Measurements from ENCODE around the gene MYOM1. TPM values are rescaled to one million over a fixed set of nuclear protein-coding genes. Genes with fewer than 3 reads are reported as not detected.

MYOM1 gene
- total RNA-seq, 2 donors from 2014 or later = 1.8 to 1.9 TPM

DNA sequence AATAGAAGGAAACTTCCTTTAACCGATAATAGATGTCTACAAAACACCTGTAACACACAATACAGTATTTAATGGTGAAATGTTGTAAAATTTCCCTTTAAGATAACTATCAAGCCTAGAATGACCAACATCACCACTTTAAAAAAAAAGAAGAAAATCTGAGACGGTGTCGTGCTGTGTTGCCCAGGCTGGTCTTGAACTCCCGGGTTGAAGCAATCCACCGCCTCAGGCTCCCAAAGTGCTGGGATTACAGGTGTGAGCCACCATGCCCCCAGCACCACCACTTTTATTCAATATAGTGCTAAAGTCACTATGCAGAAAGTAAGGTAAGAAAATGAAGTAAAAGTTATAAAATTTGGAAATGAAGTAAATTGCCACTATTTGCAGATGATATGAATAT, 96.9 kb downstream of the MYOM1 start:
- DNase-seq (ENCODE audit: low spot score in 2 of 2) = no peak
- ATAC-seq = no peak
- H3K36me3 Mint-ChIP-seq = peaks cover 0 to 9% of the 10 kb centered on the region in 2 donors
- H3K27ac Mint-ChIP-seq = no peak overlapping the region
- peaks cover 0 to 5% of the 10 kb centered on the region in 2 donors for H3K9me3 Mint-ChIP-seq

DNA sequence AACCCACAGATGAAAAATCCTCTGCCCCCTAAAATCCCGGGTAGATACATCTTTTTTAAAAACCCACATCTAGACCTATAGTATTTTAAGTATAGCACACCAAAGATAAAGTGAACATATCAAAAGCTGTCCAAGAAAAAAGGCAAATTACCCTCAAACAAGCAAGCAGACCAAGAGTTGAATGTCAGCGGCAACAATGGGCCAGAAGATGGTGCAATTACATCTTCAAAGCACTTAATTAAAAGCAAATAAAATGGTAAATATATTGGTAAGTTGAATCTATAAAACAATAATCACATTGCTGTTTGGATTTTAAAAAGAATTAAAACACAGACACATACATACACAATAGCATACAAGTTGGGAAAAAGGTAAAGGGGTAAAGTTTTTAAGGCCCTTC, 98.5 kb downstream of the MYOM1 start:
- DNase-seq (ENCODE audit: low spot score in 2 of 2) (no peak), ATAC-seq (no peak)
- Mint-ChIP-seq H3K36me3 (peaks cover 0 to 9% of the 10 kb centered on the region in 2 donors), H3K9me3 (peaks cover 0 to 5% of the 10 kb centered on the region in 2 donors), H3K27ac (no peak overlapping the region)

DNA sequence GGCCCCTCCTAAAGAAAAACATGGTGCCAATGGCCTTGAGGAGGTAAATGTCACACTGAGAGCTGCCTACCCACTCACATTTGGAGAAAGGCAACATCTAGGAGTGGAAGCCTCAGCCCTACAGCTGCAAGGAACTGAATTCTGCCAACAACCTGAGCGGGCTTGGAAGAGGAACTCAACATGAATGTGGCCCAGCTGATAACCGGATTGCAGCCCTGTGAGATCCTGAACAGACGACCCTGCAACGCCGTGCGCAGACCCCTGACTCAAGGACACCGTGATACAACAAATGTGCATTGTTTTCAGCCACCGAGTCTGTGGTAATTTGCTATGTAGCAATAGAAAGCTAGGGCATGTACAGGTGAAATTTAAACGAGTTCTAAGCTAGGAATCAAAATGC, 99.4 kb downstream of the MYOM1 start:
- Mint-ChIP-seq H3K9me3 (peaks cover 0 to 5% of the 10 kb centered on the region in 2 donors), H3K36me3 (peaks cover 0 to 9% of the 10 kb centered on the region in 2 donors), H3K27ac (no peak overlapping the region)
- no peak for ATAC-seq
- no peak for DNase-seq (ENCODE audit: low spot score in 2 of 2)

DNA sequence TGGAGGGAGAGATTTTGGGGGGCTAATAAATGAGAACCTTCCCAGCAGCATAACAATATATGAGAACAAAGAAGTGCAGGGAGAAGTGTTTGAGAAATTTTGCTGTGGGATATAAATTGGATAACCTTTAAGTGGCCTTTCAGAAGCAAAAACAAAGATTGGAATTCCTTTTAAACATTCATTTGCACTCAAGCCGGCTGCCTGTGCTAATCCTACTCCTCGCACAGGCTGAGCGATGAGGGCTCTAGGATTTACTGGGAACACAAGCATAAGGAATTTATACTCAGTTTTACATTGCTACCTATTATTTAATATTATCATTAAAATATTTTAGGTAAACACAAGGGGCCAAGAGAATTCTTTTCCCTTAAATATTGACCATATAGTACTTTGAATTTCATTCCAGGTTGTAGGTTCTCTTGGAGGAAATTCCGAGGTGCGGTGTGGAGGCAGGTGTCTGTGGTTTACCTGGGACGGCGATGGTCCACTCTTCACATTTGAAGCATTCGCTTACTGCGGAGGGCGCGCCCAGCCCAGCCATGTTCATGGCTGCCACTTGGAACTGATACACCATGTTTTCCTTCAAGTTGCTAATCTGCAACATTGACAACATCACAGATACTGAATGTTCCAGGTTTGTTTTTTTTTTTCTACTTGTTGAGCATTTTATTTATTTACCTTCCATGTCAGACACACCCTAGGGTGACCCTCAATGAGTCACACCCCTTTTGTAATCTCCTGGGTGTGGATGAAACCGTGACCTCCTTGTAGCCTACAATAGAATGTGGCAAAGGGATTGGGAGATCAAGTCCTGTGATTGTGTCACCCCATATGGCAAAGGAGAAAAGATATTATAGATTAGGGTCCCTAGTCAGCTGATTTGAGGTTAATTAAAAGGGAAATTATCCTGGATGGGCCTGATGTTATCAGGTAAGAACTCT, 100.1 kb downstream of the MYOM1 start:
- Mint-ChIP-seq H3K36me3 (peaks cover 0 to 2% of the 10 kb centered on the region in 2 donors), H3K9me3 (no peaks in the 10 kb centered on the region), H3K27ac (no peak overlapping the region)
- no peak for ATAC-seq
- DNase-seq (ENCODE audit: low spot score in 2 of 2) = no peak

DNA sequence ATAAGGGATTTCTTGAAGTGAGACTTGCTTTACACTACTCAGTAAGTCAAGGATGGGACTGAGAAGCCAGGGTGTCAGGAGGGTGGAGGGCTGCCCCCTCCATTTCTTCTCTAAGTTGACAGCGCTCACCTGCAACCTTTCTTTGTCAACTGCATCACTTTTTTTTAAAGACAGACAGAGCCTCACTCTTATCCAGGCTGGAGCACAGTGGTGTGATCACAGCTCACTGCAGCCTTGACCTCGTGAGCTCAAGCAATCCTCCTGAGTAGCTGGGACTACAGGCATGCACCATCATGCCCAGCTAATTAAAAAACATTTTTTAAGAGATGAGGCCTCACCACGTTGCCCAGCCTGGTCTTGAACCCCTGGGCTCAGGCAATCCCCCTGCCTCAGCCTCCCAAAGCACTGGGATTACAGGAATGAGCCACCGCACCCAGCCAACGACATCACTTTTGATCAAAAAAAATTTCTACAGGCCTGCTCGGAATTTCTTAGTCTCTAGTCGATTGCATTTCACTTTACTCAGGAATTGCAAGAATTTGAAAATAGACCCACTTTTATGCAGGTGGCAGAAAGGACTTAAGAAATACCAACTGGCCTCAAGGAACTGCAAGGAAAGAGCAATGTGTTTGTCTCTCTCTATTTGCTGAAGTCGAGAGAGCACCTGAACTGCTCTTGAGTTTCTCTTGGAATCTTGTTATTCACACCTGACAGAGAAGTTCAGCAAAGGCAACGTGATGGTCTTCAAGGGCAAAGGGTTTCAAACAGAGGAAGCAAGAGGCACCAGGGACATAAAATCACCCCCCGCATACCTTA, 101.4 kb downstream of the MYOM1 start:
- no peak overlapping the region for H3K27ac Mint-ChIP-seq
- DNase-seq (ENCODE audit: low spot score in 2 of 2) (no peak), ATAC-seq (no peak)
- no peaks in the 10 kb centered on the region for H3K36me3 Mint-ChIP-seq
- H3K9me3 Mint-ChIP-seq = no peaks in the 10 kb centered on the region

DNA sequence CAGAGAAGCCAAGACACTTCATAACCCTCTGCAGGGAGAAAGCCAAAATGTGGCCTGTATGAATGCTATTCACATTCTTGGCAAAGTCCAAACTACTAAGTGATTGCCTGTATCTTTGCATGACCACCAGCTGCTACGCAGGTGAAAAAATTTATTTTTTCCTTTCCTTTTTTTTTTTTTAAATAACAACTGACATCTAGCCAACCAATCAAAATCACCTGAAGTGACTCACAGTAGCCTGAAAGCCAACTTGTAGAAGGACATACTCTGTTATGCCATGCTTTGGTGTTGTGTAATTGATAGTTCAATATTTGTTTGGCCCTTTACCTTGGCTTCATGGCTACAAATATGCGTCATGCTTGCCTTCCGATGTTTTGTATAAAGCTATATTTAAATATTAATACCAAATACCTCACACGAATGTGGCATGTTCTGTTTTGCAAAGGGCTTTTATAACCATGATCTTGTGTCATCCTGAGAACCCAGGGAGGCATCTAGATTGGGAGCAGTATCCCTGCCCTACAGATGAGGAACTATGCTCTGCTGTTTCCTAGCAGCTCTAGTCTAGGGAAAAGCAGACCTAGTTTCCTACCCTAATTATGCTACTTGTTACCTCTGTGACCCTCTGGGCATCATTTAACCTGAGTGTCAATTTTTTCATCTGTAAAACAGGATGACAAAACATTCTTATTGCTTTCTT, 102.1 kb downstream of the MYOM1 start:
- no peaks in the 10 kb centered on the region for H3K36me3 Mint-ChIP-seq
- DNase-seq (ENCODE audit: low spot score in 2 of 2) (no peak), ATAC-seq (no peak)
- no peaks in the 10 kb centered on the region for H3K9me3 Mint-ChIP-seq
- H3K27ac Mint-ChIP-seq = no peak overlapping the region

DNA sequence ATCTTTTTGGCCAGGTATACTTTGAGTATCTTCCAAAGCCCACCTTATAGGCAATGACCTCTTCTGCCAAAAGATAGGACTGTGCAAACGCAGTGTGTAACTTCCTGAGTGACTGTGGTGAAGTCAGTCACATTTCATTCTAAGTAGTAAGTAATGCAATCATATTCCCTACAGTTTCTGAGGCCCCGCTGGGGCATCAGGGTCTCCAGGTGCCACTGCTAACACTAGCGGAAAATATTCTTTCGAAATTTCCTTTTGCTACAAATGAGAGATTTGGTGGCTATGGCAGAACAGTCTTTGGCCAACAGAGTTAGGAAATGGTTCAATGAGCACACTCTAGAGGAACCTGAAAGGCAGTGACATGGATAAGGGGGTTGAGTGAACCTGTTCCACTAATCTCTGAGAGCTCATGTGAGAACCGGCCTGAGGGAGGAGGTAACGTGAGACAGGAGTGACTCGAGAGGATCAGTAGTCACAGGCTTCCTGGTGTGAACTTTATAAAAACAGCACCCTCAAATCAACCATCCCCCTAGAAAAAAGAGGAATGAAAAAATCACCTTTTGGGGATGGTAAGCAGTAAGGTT, 104.2 kb downstream of the MYOM1 start:
- H3K27ac Mint-ChIP-seq = peak overlapping the region in 1 of 2 donors; percentile 17
- H3K36me3 Mint-ChIP-seq = no peaks in the 10 kb centered on the region
- no peaks in the 10 kb centered on the region for H3K9me3 Mint-ChIP-seq
- ATAC-seq (no peak), DNase-seq (ENCODE audit: low spot score in 2 of 2) (no peak)

DNA sequence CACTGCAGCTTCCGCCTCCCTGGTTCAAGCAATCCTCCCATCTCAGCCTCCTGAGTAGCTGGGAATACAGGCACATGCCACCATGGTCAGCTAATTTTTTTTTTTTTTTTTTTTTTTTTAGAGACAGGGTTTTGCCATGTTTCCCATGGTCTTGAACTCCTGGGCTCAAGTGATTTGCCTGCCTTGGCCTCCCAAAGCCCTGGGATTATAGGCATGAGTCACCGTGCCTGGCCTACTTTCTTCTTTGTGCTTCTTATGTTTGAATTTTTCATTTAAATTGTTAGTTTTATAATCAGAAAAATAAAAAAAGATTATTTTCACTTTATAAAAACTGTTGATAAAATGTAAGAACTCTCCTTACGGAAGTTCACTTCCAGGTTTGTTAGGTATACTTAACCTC, 105.3 kb downstream of the MYOM1 start:
- ATAC-seq = no peak
- Mint-ChIP-seq H3K9me3 (no peaks in the 10 kb centered on the region), H3K36me3 (no peaks in the 10 kb centered on the region), H3K27ac (no peak overlapping the region)
- DNase-seq (ENCODE audit: low spot score in 2 of 2) = no peak

DNA sequence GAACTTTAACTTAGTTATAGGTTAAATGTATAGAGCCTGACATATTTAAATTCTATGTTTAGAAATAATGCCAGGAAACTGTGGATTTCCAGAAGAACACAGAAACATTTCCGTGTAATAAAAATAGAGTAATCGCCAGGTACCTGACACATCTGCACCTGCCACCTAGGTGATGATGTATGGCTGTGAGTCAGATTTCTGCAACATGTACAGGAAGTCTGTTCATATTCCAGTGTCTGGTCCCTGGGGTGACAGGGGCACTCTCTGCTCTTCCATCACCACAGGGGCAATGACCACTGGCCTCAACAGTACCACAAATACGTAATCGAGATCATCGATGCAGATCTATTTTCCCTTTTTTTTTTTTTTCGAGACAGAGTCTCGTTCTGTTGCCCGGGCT, 105.7 kb downstream of the MYOM1 start:
- ATAC-seq = no peak
- no peaks in the 10 kb centered on the region for H3K36me3 Mint-ChIP-seq

DNA sequence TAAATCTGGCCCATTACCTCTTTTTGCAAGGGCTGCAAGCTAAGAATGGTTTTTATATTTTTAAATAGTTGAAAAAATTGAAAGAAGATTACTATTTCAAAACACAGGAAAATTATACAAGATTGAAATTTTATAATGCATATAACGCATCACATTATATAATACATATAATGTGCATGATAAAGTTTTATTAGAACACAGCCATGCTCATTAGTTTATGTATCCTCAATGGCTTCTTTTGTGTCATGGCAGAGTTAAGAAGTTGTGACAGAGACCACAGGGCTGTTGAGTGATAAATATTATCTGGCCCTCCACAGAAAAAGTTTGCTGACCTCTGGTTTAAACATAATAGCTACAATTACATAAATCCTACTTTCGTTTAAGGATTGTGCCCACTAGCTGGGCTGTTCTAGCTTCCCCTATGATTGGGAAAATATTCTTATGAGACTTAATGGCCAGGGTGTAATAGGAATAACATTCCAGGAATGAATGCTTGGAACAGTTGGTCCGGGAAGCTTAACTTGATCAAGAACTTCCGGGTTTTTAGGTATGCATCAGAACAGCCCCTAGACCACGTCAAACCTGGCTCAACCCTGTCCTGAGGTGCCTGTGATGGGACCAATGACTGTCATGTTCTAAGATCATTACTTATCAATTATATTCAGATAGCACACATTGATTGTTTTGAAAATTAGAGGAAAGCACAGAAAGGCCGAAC, 108.1 kb downstream of the MYOM1 start:
- H3K27ac Mint-ChIP-seq = no peak overlapping the region
- DNase-seq (ENCODE audit: low spot score in 2 of 2) (no peak), ATAC-seq (no peak)
- H3K36me3 Mint-ChIP-seq = no peaks in the 10 kb centered on the region
- H3K9me3 Mint-ChIP-seq = no peaks in the 10 kb centered on the region

More for the DNA sequence above, 105.7 kb downstream of the MYOM1 start:
- no peak for DNase-seq (ENCODE audit: low spot score in 2 of 2)
- H3K9me3 Mint-ChIP-seq = no peaks in the 10 kb centered on the region
- H3K27ac Mint-ChIP-seq = no peak overlapping the region

DNA sequence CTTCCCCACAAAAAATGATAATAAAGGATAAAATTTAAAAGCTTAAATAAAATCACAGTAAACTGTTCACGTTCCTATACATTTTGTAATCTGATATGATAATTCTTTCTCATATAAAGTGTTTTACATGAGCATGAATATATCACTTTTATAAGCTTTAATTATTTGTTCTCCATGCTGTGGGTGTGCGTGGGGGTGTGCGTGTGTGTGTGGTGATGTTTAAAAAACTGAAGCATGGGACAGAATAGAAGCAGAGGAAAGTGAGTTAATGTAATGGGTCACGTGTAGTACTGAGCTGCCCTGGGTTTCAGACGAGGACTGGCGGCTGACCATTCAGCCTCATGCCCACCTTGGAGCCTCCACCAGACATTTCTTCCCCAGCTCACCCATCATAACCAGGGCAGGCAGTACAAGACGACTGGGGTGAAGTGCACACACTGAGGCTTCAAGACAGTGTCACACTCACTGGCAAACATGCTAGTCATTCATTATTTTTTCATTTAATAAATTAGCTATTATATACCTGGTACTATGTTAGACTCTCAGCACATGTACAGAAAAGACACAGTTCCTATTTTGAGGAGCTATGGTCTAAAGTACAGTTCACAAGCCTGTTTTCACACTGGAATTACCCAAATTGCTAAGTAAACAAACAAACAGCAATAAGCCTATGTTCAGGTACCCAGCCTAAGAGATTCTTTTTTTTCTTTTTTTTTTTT, 109.6 kb downstream of the MYOM1 start:
- DNase-seq (ENCODE audit: low spot score in 2 of 2) = no peak
- ATAC-seq = no peak
- Mint-ChIP-seq H3K36me3 (no peaks in the 10 kb centered on the region), H3K9me3 (no peaks in the 10 kb centered on the region), H3K27ac (no peak overlapping the region)

DNA sequence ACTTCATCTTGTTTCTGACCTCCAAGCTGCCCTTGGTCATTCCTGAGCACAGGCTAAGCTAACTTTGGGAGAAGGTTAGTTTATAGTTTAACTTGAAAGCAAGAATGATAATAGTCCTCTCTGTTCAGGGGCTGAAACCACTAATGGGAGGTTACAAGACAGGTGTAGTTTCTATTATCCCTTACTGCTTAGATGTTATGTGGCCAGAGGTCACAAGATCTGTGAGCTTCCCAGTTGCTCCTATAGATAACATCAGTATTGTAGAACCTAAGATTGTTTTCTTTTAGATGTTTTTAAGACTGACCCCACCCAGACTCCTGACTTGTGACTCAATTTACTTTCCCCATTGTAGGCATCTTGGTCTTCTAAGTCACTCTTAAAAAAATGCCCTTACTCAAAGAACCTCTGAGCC, 112.0 kb downstream of the MYOM1 start:
- no peak overlapping the region for H3K27ac Mint-ChIP-seq
- H3K36me3 Mint-ChIP-seq = no peaks in the 10 kb centered on the region
- DNase-seq (ENCODE audit: low spot score in 2 of 2) = no peak
- H3K9me3 Mint-ChIP-seq = no peaks in the 10 kb centered on the region
- no peak for ATAC-seq

DNA sequence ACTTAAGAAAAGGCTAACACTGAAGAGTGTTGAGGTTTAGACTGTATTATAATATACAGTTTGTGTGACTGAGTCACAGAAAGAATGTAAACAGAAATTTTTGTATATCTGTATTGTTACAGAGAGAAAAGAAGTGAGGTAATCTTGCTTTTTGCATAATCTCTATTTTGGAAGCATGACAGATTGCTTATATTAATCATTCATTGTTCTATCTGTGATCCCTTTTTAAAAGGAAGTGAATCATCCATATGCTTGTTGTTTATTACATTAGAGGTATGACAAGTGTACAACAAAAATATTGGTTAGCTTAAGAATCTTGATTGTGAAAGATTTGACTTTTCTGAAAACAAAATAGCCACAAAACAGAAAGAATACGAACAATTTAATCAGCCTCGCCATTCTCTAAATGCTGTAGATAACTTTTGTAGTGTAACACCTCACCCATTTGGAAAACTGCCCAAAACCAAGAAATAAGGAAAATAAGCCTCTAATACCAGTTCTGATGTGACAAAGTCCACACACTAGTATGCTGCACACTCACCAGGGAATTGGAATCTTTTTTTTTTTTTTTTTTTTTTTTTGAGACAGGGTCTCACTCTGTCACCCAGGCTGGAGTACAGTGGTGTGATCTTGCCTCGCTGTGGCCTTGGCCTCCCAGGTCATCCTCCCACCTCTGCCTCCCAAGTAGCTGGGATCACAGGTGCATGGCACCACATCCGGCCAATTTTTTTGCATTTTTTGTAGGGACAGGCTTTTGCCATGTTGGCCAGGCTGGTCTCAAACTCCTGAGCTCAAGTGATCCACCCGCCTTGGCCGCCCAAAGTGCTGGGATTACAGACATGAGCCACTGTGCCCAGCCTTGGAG, 115.3 kb downstream of the MYOM1 start:
- DNase-seq (ENCODE audit: low spot score in 2 of 2) = no peak
- no peak for ATAC-seq
- no peak overlapping the region for H3K27ac Mint-ChIP-seq

DNA sequence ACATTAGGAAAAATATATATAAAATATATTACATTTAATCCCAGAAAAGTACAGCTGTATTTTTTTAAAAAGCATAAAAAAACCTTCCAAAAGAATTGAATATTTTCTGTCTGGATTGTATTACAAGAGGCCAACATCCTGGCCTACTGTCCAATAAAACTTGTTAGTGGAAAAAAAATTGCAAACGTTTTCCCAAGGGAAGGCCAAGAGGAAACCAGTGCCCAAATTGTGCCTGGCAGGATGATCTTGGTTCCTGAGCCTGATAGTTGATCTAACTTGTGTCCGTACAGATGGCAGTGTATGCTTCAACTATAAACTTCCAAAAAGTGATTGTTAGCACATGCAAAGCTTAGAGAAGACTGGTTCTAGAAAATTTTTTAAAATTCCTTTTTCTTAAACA, 116.2 kb downstream of the MYOM1 start:
- Mint-ChIP-seq H3K36me3 (no peaks in the 10 kb centered on the region), H3K27ac (no peak overlapping the region), H3K9me3 (no peaks in the 10 kb centered on the region)
- DNase-seq (ENCODE audit: low spot score in 2 of 2) (no peak), ATAC-seq (no peak)

More for the DNA sequence above, 115.3 kb downstream of the MYOM1 start:
- H3K9me3 Mint-ChIP-seq = no peaks in the 10 kb centered on the region
- no peaks in the 10 kb centered on the region for H3K36me3 Mint-ChIP-seq

DNA sequence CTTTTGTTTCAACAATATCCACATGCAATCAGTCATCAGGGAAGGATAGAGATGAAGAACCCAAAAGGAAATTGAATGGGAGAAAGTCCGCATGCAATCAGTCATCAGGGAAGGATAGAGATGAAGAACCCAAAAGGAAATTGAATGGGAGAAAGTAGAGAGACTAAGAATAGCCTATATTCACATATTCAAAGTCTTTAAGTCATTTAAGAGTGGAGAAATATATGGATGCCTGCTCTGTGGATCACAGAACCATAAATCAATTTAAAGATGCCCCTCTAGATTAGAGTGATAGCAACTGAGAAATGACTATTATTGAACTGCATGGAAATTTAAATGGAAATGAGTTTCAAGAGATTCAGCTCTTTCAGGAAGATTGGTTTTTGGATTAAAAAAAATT, 116.8 kb downstream of the MYOM1 start:
- DNase-seq (ENCODE audit: low spot score in 2 of 2) (no peak), ATAC-seq (no peak)
- Mint-ChIP-seq H3K27ac (no peak overlapping the region), H3K36me3 (no peaks in the 10 kb centered on the region), H3K9me3 (no peaks in the 10 kb centered on the region)

All from activated naive CD4-positive, alpha-beta T cell treated with anti-CD3 and anti-CD28 coated beads, Interleukin-2, amount 50 U/mL, for 72 hours (primary cell).